Measurements from ENCODE around the gene BTBD16.

Gene BTBD16

GRCh38 chr10:122267849-122268737 lies 3.0 kb upstream of the BTBD16 start:
- no peak overlapping the region for H3K4me3 ChIP-seq (ENCODE audit: low read depth in 1 of 2, low read length in 1 of 2)
- peak; percentile 43 for TF ChIP-seq CTCF (IDR thresholded peaks at IDR 0.05)
- no peaks in the 10 kb centered on the region for H3K36me3 ChIP-seq
- H3K27ac ChIP-seq, result no peak overlapping the region
- no peaks in the 10 kb centered on the region for H3K9me3 ChIP-seq
- H3K4me1 ChIP-seq (ENCODE audit: control insufficient read depth in 1 of 2, insufficient read depth in 1 of 2, low read depth in 1 of 2, low read length in 1 of 2), result no peaks in the 10 kb centered on the region
- H3K27me3 ChIP-seq, result no peaks in the 10 kb centered on the region

DNA sequence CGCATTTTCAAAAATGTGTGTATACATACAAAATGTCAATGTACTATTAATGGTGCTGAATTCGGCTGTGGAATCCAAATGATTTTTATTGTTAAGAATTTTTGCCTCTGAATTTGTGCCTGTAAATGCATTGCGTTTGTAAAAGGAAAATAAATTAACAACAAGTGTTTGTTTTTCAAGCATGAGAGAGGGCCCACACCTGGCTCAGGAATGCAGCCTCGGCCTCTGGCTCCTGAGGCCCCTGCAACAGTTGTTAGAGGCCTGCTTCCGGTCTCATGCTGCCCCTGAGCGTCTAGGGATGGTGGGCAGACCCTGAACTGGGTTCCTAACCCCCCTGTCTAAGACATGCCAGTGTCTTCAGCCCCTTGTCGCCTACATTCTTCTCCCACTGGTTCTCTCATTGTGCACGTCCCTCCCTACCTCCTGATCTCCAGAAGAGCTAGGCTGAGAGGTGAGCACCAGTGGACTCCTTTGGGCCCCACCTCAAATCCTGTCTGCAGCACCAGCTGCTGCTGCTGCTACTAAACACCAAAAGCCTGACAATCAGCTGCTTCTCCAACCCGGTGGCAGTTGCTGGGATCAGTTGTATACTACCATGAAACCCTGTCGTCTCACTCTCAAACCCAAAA lies 1.9 kb upstream of the BTBD16 start:
- H3K36me3 ChIP-seq, result no peaks in the 10 kb centered on the region
- H3K4me3 ChIP-seq (ENCODE audit: low read depth in 1 of 2, low read length in 1 of 2), result no peak overlapping the region
- no peak for TF ChIP-seq CTCF (IDR thresholded peaks at IDR 0.05)
- no peak overlapping the region for H3K27ac ChIP-seq
- no peaks in the 10 kb centered on the region for H3K9me3 ChIP-seq
- H3K4me1 ChIP-seq (ENCODE audit: control insufficient read depth in 1 of 2, insufficient read depth in 1 of 2, low read depth in 1 of 2, low read length in 1 of 2), result no peaks in the 10 kb centered on the region
- H3K27me3 ChIP-seq, result no peaks in the 10 kb centered on the region

DNA sequence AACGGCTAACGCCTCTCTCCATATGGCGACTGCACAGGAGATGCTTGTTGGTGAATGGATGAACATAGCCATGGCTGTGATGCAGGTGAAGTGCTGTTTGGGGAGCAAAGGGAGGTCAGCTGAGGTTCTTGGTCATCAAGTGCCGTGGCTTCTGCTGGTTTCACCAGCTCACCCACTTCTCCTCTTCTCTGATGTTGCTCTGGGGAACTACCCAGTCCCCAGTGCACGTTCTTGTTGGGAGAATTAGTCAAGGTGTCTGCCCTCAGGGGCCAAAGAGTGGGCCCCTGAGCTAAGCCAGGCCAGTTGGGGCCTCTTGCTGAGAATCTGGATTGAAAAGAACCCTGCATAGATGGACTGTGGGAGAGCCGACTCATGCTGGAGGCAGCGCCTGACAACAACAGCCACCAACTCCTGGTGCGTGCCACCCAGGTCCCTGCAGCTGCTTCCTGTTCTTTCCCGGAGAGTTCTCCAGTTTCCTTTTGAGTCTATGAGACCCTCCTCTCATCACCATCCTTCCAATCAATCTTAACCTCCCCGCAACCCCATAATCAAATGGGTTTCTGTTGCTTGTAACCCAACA lies 3.0 kb downstream of the BTBD16 start:
- TF ChIP-seq CTCF (IDR thresholded peaks at IDR 0.05), result no peak

DNA sequence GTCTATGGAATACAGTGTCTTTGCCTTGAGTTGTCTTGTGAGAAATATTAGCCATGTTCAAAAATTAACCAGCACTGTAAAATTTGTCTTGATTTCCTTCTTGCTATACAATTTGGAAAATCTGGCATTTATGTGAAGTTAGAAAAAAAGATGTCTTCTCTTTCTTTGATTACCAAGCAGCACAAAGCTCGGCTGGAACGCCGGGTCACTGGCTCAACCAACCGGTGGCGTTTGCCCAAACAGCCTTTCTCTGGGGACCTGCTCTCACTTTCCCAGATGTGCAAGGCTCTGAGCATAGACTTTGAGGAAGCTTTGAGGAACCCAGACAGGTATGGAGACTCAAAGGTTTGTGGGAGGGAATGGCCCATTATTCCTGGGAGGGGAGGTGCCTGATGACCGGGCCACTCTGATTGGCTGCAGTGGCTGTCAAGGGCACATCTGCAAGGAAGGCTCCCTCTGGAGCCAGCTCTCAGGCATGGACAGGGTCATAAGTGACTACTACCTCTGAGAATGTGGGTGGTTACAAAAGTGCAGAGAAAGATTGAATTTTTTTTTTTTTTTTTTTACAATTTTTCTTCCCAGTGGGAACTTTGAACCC lies 5.6 kb downstream of the BTBD16 start:
- Histone ChIP-seq H3K27ac (no peak overlapping the region), H3K27me3 (peaks cover 4% of the 10 kb centered on the region), H3K4me3 (ENCODE audit: low read depth in 1 of 2, low read length in 1 of 2) (no peak overlapping the region), H3K9me3 (no peaks in the 10 kb centered on the region), H3K36me3 (no peaks in the 10 kb centered on the region), H3K4me1 (ENCODE audit: control insufficient read depth in 1 of 2, insufficient read depth in 1 of 2, low read depth in 1 of 2, low read length in 1 of 2) (no peaks in the 10 kb centered on the region)
- TF ChIP-seq CTCF (IDR thresholded peaks at IDR 0.05), result no peak

More for the DNA sequence above, 3.0 kb downstream of the BTBD16 start:
- H3K27me3 ChIP-seq, result peaks cover 4% of the 10 kb centered on the region
- no peaks in the 10 kb centered on the region for H3K9me3 ChIP-seq
- no peaks in the 10 kb centered on the region for H3K4me1 ChIP-seq (ENCODE audit: control insufficient read depth in 1 of 2, insufficient read depth in 1 of 2, low read depth in 1 of 2, low read length in 1 of 2)
- H3K4me3 ChIP-seq (ENCODE audit: low read depth in 1 of 2, low read length in 1 of 2), result no peak overlapping the region
- H3K27ac ChIP-seq, result no peak overlapping the region
- H3K36me3 ChIP-seq, result no peaks in the 10 kb centered on the region

- no peaks in the 10 kb centered on the region for H3K9me3 ChIP-seq
- no peak overlapping the region for H3K4me3 ChIP-seq (ENCODE audit: low read depth in 1 of 2, low read length in 1 of 2)
- H3K4me1 ChIP-seq (ENCODE audit: control insufficient read depth in 1 of 2, insufficient read depth in 1 of 2, low read depth in 1 of 2, low read length in 1 of 2), result no peaks in the 10 kb centered on the region
- peaks cover 4% of the 10 kb centered on the region for H3K27me3 ChIP-seq
- H3K27ac ChIP-seq, result no peak overlapping the region
- H3K36me3 ChIP-seq, result no peaks in the 10 kb centered on the region
- TF ChIP-seq CTCF (IDR thresholded peaks at IDR 0.05), result no peak
These were observed 6.5 kb downstream of the BTBD16 start for GRCh38 chr10:122277526-122278136.
